SK-N-SH (cell line): Measurements from ENCODE around the gene CDH4. TPM values are rescaled to one million over a fixed set of nuclear protein-coding genes. Genes with fewer than 3 reads are reported as not detected.

Experiments
- CTCF ChIA-PET: fragments of 300-600, 350-600 bp; formaldehyde crosslinking; extraction: SDS; loops from one replicate; lab custom pipeline; 2021; lab: Yijun Ruan, JAX
- POLR2A ChIA-PET: fragments of 350-600 bp; sonication (Branson Sonifier 250); formaldehyde crosslinking; extraction: SDS; loops from one replicate; lab custom pipeline; 2020; ENCODE audit warnings: antibody characterized with exemption, inconsistent platforms; lab: Yijun Ruan, JAX
- DNase-seq: peaks from one replicate; pipeline ENCODE4 v3.0.0; 2012
- H2AFZ ChIP-seq: fragments of 200-600 bp; sonication (generic); 2 replicates; pipeline ENCODE4 v1.8.1; 2016; ENCODE audit warnings: antibody characterized with exemption, mild to moderate bottlenecking, low read depth
- H3F3A ChIP-seq: fragments of 200-600 bp; sonication (generic); replicated peaks from 2 replicates; pipeline ENCODE3; 2016; ENCODE audit warnings: antibody characterized with exemption, mild to moderate bottlenecking; ENCODE audit not compliant: insufficient read depth
- H3K27ac ChIP-seq, 2 experiments: fragments of 200-500 bp in 1 of 2; fragments of 200-600 bp in 1 of 2; sonication (Bioruptor generic) in 1 of 2; sonication (generic), shearing (Covaris generic) in 1 of 2; 2 replicates each; pipeline versions ENCODE4 v1.5.1 to v1.6.1; 2014 to 2016; ENCODE audit warnings: low read depth in 2 of 2, inconsistent platforms in 1 of 2, low read length in 1 of 2, mild to moderate bottlenecking in 1 of 2, mixed read lengths in 1 of 2
- H3K27me3 ChIP-seq: fragments of 200-600 bp; sonication (generic), shearing (Covaris generic); 2 replicates; pipeline ENCODE4 v1.6.1; 2016; ENCODE audit warnings: mixed run types; ENCODE audit not compliant: insufficient read depth
- H3K36me3 ChIP-seq, 2 experiments: fragments of 200-500 bp in 1 of 2; fragments of 200-600 bp in 1 of 2; sonication (Bioruptor generic) in 1 of 2; sonication (generic) in 1 of 2; replicated peaks in 1 of 2; 2 replicates each; pipeline versions ENCODE3 to v1.5.1; 2014 to 2016; ENCODE audit warnings: low read length in 1 of 2, mild to moderate bottlenecking in 1 of 2; ENCODE audit not compliant: insufficient read depth in 2 of 2, control insufficient read depth in 1 of 2
- H3K4me1 ChIP-seq, 2 experiments: fragments of 200-500 bp in 1 of 2; fragments of 200-600 bp in 1 of 2; sonication (Bioruptor generic) in 1 of 2; sonication (generic), shearing (Covaris generic) in 1 of 2; 2 replicates each; pipeline versions ENCODE4 v1.5.1 to v1.6.1; 2014 to 2016; ENCODE audit warnings: low read depth in 1 of 2, low read length in 1 of 2, mixed run types in 1 of 2; ENCODE audit not compliant: insufficient read depth in 2 of 2, control insufficient read depth in 1 of 2
- H3K4me2 ChIP-seq: fragments of 200-600 bp; sonication (generic), shearing (Covaris generic); 2 replicates; pipeline ENCODE4 v1.6.1; 2017; ENCODE audit warnings: mixed run types
- H3K4me3 ChIP-seq, 2 experiments: fragments of 200-500 bp in 1 of 2; fragments of 200-600 bp in 1 of 2; sonication (Bioruptor generic) in 1 of 2; sonication (generic), shearing (Covaris generic) in 1 of 2; 2 replicates each; pipeline versions ENCODE4 v1.5.1 to v1.8.1; 2014 to 2016; ENCODE audit warnings: low read depth in 2 of 2, inconsistent platforms in 1 of 2, low read length in 1 of 2, mild to moderate bottlenecking in 1 of 2, mixed read lengths in 1 of 2, moderate library complexity in 1 of 2
- H3K79me2 ChIP-seq: fragments of 200-600 bp; sonication (generic); 2 replicates; pipeline ENCODE4 v1.8.1; 2017; ENCODE audit warnings: mild to moderate bottlenecking; ENCODE audit not compliant: insufficient read depth
- H3K9ac ChIP-seq: fragments of 200-600 bp; sonication (generic); 2 replicates; pipeline ENCODE4 v1.6.1; 2017; ENCODE audit warnings: mixed run types
- H3K9me2 ChIP-seq: fragments of 200-600 bp; sonication (generic); 2 replicates; pipeline ENCODE4 v1.6.1; 2017; ENCODE audit warnings: mixed run types
- H3K9me3 ChIP-seq: fragments of 200-600 bp; sonication (generic); 2 replicates; pipeline ENCODE4 v1.6.1; 2017; ENCODE audit warnings: mixed run types, mild to moderate bottlenecking, moderate library complexity
- H4K20me1 ChIP-seq: fragments of 200-600 bp; sonication (generic); 2 replicates; pipeline ENCODE4 v1.6.1; 2017; ENCODE audit warnings: mild to moderate bottlenecking, mixed run types; ENCODE audit not compliant: insufficient read depth
- CTCF ChIP-seq: fragments of 200-600 bp; sonication (generic); IDR thresholded peaks from 2 replicates; pipeline ENCODE4 v1.6.1; 2017; ENCODE audit warnings: antibody characterized with exemption, mild to moderate bottlenecking, moderate library complexity
- EP300 ChIP-seq, 2 experiments: IDR thresholded peaks; 2 replicates each; pipeline versions ENCODE4 v1.4.0 to v1.6.1; 2012; ENCODE audit warnings: borderline replicate concordance in 1 of 2, low read depth in 1 of 2, low read length in 1 of 2
- FOXJ3 ChIP-seq: sonication (generic); formaldehyde crosslinking; IDR thresholded peaks from 2 replicates; pipeline ENCODE4 v1.5.1; 2020; ENCODE audit warnings: mild to moderate bottlenecking, missing genetic modification reagents
- JUND ChIP-seq: IDR thresholded peaks from 2 replicates; pipeline ENCODE4 v1.4.0; 2012
- MEF2A ChIP-seq: IDR thresholded peaks from 2 replicates; pipeline ENCODE4 v1.4.0; 2012; ENCODE audit warnings: low read depth, borderline replicate concordance
- NRF1 ChIP-seq: IDR thresholded peaks from 2 replicates; pipeline ENCODE4 v1.6.1; 2012; ENCODE audit warnings: low read depth, mild to moderate bottlenecking, low read length
- PBX3 ChIP-seq: IDR thresholded peaks from 2 replicates; pipeline ENCODE4; 2012
- RAD21 ChIP-seq: IDR thresholded peaks from 2 replicates; pipeline ENCODE4 v1.6.1; 2012; ENCODE audit warnings: mild to moderate bottlenecking, low read length
- RFX5 ChIP-seq: IDR thresholded peaks from 2 replicates; pipeline ENCODE4 v1.6.1; 2012; ENCODE audit warnings: mild to moderate bottlenecking, improper control_type of control experiment, low read length
- RXRA ChIP-seq: IDR thresholded peaks from 2 replicates; pipeline ENCODE4 v1.4.0; 2012; ENCODE audit warnings: low read depth, mild to moderate bottlenecking, borderline replicate concordance
- USF2 ChIP-seq: fragments of 150-350 bp; IDR thresholded peaks from 2 replicates; pipeline ENCODE4 v1.6.1; 2017; ENCODE audit warnings: antibody characterized with exemption, low read length, low read depth, borderline replicate concordance
- ZBTB33 ChIP-seq: IDR thresholded peaks from 2 replicates; pipeline ENCODE4 v1.4.0; 2012; ENCODE audit warnings: low read depth, borderline replicate concordance
- WGBS: methylation state at CpG from one replicate; pipeline ENCODE4 v1.1.6; 2017; ENCODE audit warnings: low lambda C conversion rate; 5-methylcytosine and 5-hydroxymethylcytosine counted together
- polyA plus RNA-seq, 3 experiments: library from polyadenylated mRNA; depleted of rRNA; stranded (reverse); fragments of >200 nt; gene quantifications; 2 replicates each; pipeline ENCODE4 v1.2.3, GENCODE V29; 2012
- TF ChIP-seq, protein P1 (sequence below): fragments of 150-350 bp; IDR thresholded peaks from 2 replicates; pipeline ENCODE4 v1.6.1; 2016; ENCODE audit warnings: mild to moderate bottlenecking, low read depth, low read length
- TF ChIP-seq, protein P2 (sequence below): IDR thresholded peaks from 2 replicates; pipeline ENCODE4 v1.6.1; 2012; ENCODE audit warnings: mild to moderate bottlenecking, low read depth, low read length, moderate library complexity

CDH4 gene
- polyA plus RNA-seq, 1 of the 3 experiments (the other 2 are of a cell fraction) = not detected

- H2AFZ ChIP-seq = no peak overlapping the region
- H3K9me3 ChIP-seq = no peaks in the 10 kb centered on the region
- H3K4me1 ChIP-seq = no peaks in the 10 kb centered on the region
- H3K27me3 ChIP-seq = no peaks in the 10 kb centered on the region
- H3K79me2 ChIP-seq = no peaks in the 10 kb centered on the region
- no peak overlapping the region for H3K27ac ChIP-seq
- CTCF ChIA-PET = no interaction called here
- no peak overlapping the region for H3K4me3 ChIP-seq
- H3K9me2 ChIP-seq = no peaks in the 10 kb centered on the region
- POLR2A ChIA-PET = no interaction called here
- H3K36me3 ChIP-seq = no peaks in the 10 kb centered on the region
- H3F3A ChIP-seq = no peaks in the 10 kb centered on the region
- 75% methylated on average over 21 of the region's 43 CpGs for WGBS
- DNase-seq = no peak
- H4K20me1 ChIP-seq = no peaks in the 10 kb centered on the region
- no peak overlapping the region for H3K9ac ChIP-seq
- no peak overlapping the region for H3K4me2 ChIP-seq
- TF ChIP-seq RFX5 (no peak), PBX3 (no peak), MEF2A (no peak), RXRA (no peak), CTCF (no peak), FOXJ3 (CRISPR knock-in tag) (no peak), RAD21 (no peak), USF2 (no peak), JUND (no peak), EP300 (IDR thresholded peaks at IDR 0.05; ENCODE audit: borderline replicate concordance in 1 of 2, low read depth in 1 of 2, low read length in 1 of 2) (no peak), NRF1 (no peak), ZBTB33 (no peak)
- TF ChIP-seq, protein P1, sequence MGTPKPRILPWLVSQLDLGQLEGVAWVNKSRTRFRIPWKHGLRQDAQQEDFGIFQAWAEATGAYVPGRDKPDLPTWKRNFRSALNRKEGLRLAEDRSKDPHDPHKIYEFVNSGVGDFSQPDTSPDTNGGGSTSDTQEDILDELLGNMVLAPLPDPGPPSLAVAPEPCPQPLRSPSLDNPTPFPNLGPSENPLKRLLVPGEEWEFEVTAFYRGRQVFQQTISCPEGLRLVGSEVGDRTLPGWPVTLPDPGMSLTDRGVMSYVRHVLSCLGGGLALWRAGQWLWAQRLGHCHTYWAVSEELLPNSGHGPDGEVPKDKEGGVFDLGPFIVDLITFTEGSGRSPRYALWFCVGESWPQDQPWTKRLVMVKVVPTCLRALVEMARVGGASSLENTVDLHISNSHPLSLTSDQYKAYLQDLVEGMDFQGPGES = no peak
- TF ChIP-seq, protein P2, sequence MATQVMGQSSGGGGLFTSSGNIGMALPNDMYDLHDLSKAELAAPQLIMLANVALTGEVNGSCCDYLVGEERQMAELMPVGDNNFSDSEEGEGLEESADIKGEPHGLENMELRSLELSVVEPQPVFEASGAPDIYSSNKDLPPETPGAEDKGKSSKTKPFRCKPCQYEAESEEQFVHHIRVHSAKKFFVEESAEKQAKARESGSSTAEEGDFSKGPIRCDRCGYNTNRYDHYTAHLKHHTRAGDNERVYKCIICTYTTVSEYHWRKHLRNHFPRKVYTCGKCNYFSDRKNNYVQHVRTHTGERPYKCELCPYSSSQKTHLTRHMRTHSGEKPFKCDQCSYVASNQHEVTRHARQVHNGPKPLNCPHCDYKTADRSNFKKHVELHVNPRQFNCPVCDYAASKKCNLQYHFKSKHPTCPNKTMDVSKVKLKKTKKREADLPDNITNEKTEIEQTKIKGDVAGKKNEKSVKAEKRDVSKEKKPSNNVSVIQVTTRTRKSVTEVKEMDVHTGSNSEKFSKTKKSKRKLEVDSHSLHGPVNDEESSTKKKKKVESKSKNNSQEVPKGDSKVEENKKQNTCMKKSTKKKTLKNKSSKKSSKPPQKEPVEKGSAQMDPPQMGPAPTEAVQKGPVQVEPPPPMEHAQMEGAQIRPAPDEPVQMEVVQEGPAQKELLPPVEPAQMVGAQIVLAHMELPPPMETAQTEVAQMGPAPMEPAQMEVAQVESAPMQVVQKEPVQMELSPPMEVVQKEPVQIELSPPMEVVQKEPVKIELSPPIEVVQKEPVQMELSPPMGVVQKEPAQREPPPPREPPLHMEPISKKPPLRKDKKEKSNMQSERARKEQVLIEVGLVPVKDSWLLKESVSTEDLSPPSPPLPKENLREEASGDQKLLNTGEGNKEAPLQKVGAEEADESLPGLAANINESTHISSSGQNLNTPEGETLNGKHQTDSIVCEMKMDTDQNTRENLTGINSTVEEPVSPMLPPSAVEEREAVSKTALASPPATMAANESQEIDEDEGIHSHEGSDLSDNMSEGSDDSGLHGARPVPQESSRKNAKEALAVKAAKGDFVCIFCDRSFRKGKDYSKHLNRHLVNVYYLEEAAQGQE = no peak
- TF ChIP-seq, all 33 proteins: peak for 0
Measured at GRCh38 chr20:61927826-61928541, 675.9 kb downstream of the CDH4 start.
